RWPE1 (cell line): Measurements from ENCODE around the gene CARMIL1.

Source experiments
- CTCF ChIA-PET: fragments of 350-600 bp; sonication (Branson Sonifier 250); formaldehyde crosslinking; extraction: SDS; loops from one replicate; lab custom pipeline; 2021; lab: Yijun Ruan, JAX
- POLR2A ChIA-PET: fragments of 400-600 bp; formaldehyde crosslinking; extraction: SDS; loops from one replicate; lab custom pipeline; 2020; ENCODE audit warnings: antibody characterized with exemption; ENCODE audit not compliant: low non-redundant PET; lab: Yijun Ruan, JAX
- DNase-seq: peaks from one replicate; pipeline ENCODE4 v3.0.0; 2012; ENCODE audit warnings: low spot score
- H3K27ac ChIP-seq: fragments of 450-650 bp; 2 replicates; pipeline ENCODE4 v1.5.1; 2017
- CTCF ChIP-seq: fragments of 450-650 bp; conservative IDR thresholded peaks from 2 replicates; pipeline ENCODE4 v1.5.1; 2017; ENCODE audit warnings: low read depth, mild to moderate bottlenecking

The CARMIL1 gene

DNA sequence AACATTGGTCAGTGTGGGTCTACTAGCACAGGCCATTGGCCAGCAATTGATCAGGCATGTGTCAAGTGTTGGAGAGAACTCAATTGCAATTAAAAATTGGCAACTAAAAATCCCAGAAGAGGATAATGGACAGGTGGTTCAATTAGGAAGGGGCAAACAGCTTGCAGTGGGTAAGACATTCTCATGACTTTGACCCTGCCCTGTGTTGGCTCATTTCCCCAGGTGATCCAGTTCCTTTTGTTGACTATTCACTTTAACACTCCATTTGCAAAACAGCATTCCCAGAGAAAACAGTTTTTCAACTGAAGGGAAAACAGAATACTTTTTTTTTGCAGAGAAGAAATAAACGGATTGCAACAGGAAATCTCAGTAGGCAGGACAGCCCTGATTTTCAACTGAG lies 343.9 kb downstream of the CARMIL1 start:
- DNase-seq = no peak
- H3K27ac ChIP-seq = no peak overlapping the region
- no peak for TF ChIP-seq CTCF
- POLR2A ChIA-PET = no interaction called here
- CTCF ChIA-PET = no interaction called here

- ChIA-PET CTCF (interaction anchor here (0.5 kb wide), 1 partner anchor 1264 kb away, joined by 3 read pairs; no protein-coding TSS in a partner anchor), POLR2A (no interaction called here)
- no peak for TF ChIP-seq CTCF
- no peak overlapping the region for H3K27ac ChIP-seq
- DNase-seq = no peak
Observed at GRCh38 chr6:25623879-25624278, 344.7 kb downstream of the CARMIL1 start.

- TF ChIP-seq CTCF = no peak
- peak; percentile 20 for DNase-seq
- H3K27ac ChIP-seq = no peak overlapping the region
- CTCF ChIA-PET = interaction anchor here (1.1 kb wide), 1 partner anchor 91 kb away, joined by 3 read pairs; no protein-coding TSS in a partner anchor
- POLR2A ChIA-PET = no interaction called here
Observed at GRCh38 chr6:25627001-25627400, 347.8 kb downstream of the CARMIL1 start.

GRCh38 chr6:25628471-25629197 lies 349.5 kb downstream of the CARMIL1 start:
- TF ChIP-seq CTCF = no peak
- no peak for DNase-seq
- no peak overlapping the region for H3K27ac ChIP-seq
- ChIA-PET POLR2A (no interaction called here), CTCF (interaction anchor here (0.6 to 0.9 kb wide), 2 partner anchors 9 to 95 kb away, joined by 3 read pairs; no protein-coding TSS in a partner anchor)

DNA sequence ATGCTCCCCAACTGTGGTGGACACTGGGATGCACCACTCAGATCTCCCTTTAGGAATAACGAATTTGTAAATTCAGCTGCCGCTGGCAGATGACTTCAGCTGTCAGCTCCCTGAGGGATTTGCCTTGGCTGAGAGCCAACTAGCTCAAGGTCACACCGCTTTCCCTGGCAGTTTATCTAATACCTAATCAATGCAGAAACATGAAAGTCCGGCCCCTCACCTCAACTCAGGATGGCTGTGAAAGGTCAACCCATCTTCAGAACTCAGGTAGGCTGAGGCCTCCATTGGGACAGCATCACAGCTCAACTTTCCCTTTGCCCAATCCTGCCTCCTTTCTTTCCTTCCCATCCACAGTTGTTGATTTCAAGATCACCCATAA lies 350.0 kb downstream of the CARMIL1 start:
- DNase-seq = no peak
- ChIA-PET POLR2A (no interaction called here), CTCF (interaction anchor here (0.9 kb wide), 1 partner anchor 9 kb away, joined by 3 read pairs; no protein-coding TSS in a partner anchor)

More for the DNA sequence above, 350.0 kb downstream of the CARMIL1 start:
- no peak overlapping the region for H3K27ac ChIP-seq
- no peak for TF ChIP-seq CTCF
